Vagina (tissue), 2 donors: Measurements from ENCODE around the gene AFAP1.

Source experiments
- POLR2A ChIP-seq, 2 donors: fragments of 450-650 bp; IDR thresholded peaks; one replicate each; pipeline ENCODE4 v1.6.1; 2017; ENCODE audit warnings: antibody characterized with exemption in 2 of 2, mild to moderate bottlenecking in 2 of 2, moderate library complexity in 2 of 2
- TF ChIP-seq, protein P1 (sequence below), 3 experiments: fragments of 450-650 bp in 2 of 3; fragments of 200-600 bp in 1 of 3; sonication (generic) in 1 of 3; IDR thresholded peaks; one replicate each; pipeline ENCODE4 v1.5.1; 2017 to 2019; ENCODE audit warnings: antibody characterized with exemption in 3 of 3, mild to moderate bottlenecking in 2 of 3, moderate library complexity in 2 of 3

DNA sequence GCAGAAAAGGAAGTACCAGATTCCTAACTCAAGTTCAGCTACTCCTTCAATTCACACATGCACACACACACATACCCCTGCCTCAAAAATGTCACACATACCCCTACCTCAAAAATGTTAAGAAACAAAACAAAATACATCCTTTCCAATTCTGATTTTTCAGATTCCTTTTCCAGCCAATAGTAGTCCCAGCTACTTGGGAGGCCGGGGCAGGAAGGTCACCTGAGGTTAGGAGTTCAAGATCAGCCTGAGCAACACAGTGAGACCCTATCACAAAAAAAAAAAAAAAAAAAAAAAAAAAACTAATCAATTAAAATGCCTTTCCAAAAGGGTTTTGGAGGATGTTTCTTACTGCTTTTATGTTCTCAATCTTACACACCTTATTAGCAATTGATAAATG lies 138.0 kb downstream of the AFAP1 start:
- TF ChIP-seq POLR2A (IDR thresholded peaks at IDR 0.05) = no peak
- TF ChIP-seq, protein P1, sequence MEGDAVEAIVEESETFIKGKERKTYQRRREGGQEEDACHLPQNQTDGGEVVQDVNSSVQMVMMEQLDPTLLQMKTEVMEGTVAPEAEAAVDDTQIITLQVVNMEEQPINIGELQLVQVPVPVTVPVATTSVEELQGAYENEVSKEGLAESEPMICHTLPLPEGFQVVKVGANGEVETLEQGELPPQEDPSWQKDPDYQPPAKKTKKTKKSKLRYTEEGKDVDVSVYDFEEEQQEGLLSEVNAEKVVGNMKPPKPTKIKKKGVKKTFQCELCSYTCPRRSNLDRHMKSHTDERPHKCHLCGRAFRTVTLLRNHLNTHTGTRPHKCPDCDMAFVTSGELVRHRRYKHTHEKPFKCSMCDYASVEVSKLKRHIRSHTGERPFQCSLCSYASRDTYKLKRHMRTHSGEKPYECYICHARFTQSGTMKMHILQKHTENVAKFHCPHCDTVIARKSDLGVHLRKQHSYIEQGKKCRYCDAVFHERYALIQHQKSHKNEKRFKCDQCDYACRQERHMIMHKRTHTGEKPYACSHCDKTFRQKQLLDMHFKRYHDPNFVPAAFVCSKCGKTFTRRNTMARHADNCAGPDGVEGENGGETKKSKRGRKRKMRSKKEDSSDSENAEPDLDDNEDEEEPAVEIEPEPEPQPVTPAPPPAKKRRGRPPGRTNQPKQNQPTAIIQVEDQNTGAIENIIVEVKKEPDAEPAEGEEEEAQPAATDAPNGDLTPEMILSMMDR (IDR thresholded peaks at IDR 0.05) = no peak
